HG03469 (cell line): ENCODE results near the gene FGD4.

Source experiments
- ATAC-seq: cut with Tn5 transposase; IDR thresholded peaks from one replicate; pipeline ENCODE4 v1.9.1; 2021; ENCODE audit warnings: mild to moderate bottlenecking, moderate library complexity, moderate number of reproducible peaks; ENCODE audit not compliant: unreplicated experiment

Gene FGD4

GRCh38 chr12:32399370-32400113 is at the start of gene FGD4:
FGD4 (plus strand) TSS chr12:32399558.
- ATAC-seq: peak; percentile 68

- no peak for ATAC-seq
Measured at GRCh38 chr12:32353540-32353939, 45.8 kb upstream of the FGD4 start.

DNA sequence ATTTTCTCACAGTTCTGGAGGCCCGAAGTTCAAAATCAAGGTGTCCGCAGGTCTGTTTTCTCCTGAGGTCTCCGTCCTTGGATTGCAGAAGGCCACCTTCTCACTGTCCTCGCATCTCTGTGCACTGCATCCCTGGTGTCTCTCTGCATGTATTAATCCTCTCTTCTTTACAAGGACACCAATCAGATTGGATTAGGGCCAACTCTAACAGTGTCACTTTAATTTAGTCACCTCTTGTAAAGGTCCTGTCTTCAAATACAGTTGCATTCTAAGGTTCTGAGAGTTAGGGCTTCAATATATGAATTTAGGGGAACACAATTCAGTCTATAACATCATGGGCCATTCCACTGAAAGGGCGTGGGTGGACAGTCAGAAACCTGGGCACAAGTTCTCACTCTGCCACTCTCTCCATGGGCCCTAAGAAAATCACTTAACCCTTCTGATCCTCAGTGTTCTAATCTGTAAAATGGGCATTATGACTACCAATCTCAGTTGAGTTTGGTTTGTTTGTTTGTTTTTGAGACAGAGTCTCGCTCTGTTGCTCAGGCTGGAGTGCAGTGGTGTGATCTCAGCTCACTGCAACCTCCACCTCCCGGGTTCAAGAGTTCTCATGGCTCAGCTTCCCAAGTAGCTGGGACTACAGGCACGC is 41.6 kb upstream of the FGD4 start:
- ATAC-seq: no peak

DNA sequence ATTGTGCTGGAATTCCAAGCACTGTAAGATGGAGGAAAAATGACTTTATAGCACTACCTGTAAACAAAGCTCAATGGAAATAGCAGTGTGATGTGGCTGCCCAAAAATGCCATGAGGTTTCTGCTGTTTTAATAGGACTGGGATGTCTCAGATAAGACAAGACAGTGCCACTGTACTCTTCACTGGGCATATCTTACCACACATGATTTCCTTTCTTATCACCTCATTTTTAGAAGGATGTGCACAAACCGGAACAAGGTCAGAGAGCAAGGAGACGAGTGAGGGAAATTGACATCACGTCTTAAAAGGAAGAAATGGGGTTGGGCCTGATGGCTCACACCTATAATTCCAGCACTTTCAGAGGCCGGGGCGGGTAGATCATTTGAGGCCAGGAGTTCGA is 38.4 kb upstream of the FGD4 start:
- ATAC-seq: no peak

GRCh38 chr12:32362892-32363291 is 36.5 kb upstream of the FGD4 start:
- no peak for ATAC-seq

DNA sequence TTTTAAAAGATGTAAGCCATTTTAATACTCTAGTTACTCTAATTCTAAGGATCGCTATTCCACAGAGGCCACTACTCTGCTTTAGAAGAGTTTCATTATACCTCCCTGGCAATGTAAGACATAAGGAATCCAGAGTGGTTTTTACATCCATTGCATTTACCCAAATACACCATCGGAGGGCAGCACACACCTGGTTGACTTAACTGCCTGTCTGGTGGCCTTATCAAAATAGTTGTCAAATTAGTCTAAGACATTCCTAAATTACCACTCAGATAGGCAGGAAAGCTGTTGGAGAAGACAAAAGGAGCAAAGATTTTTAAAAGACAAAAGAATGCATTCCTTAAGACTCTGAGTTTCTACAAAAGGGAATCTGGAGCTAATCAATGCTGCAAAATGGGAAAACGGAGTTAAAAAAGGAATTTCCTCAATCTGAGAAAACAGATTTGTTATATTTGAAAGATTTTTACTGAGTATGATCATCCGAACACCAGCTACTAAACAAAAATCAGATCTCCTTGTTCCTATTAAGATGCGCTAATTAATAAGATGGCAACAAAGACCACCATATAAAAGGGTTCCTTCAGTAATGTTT is 33.8 kb upstream of the FGD4 start:
- ATAC-seq: peak; percentile 50

DNA sequence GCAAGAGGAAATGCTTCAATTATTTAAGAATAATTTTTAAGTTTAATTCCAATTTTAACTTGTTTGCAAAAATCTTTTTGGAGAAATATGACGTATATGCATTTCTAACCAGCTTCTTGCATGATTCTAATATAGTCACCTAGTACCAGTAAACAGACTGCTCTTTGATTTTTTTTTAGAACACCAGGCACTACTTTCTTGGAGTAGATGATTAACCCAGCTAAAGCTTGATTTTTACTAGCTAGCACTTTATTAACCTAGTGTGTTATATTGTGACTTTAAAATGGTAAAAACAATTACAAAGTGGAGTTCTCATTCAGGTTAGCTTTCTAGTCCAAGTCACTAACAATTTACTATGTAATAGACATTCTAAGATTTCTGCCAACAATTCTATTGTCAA is 32.6 kb upstream of the FGD4 start:
- no peak for ATAC-seq

DNA sequence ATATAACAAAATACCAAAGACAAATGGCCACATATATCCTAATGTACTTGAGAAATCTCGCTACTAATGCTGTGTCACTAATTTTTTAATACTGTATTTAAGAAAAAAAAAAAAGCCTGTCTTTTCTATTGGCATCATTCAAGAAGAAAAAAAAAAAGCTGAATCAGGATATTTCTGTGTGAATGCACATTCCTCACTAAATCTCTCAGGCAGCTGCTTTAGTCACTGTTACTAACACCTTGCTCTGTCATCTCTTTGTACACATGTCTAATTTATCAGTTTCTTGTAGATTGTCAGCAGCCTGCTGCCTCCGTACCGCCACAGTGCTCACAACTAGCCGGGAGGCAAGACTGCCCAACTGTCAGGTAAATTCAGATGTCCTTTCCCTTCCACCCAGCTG is 32.0 kb upstream of the FGD4 start:
- ATAC-seq: no peak

DNA sequence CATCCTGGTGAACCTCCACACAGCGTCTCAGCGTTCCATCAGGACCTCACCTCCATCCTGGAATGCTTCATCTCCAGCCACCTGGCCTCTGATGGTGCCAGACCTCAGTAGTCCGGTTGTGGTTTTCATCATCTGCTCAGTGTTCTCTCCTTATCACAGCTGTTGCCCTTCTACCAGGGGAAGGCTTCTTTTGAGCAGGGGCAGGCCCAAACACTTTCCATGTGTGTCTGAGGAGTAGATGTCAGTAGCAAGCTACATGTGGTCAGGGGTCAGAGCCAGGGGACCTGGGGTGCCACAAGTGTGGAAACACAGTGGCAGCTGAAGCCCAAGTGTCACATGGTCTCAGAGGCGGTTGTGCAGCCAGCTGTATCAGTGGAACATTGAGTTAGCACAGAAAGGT is 30.2 kb upstream of the FGD4 start:
- ATAC-seq: no peak

DNA sequence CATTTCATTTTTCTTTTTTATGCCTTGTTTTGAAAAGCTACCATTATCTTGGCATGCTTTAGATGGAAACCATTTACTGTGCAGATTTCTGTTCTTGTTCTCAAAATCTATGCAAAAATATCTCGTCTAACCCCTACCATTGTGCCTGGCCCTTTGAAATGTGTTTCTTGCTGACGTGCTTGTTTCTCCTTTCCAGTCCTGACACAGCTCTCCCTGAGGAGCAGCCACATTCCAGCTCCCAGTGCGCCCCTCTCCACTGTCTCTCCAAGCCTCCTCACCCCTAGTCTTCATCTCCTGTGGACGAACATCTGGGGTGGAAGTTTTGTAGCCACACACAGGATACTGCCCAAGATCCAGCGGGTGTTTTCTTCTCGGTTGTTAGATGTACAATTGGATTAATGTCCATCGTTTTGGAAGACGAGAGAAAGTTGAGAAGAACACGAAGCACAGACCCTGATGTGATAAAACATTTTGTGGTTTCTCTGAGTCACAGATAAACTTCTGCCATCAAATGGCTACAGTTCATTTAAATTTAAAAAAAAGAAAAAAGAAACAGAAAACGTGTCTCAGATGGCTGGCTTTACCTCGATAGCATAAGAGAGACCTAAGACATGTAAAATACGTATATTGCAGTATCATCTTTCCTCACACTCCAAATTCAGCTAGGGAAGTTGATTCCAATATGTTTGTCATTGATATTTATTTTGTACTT is 21.9 kb upstream of the FGD4 start:
- no peak for ATAC-seq

- ATAC-seq: no peak
Measured at GRCh38 chr12:32379213-32379612, 20.1 kb upstream of the FGD4 start.

GRCh38 chr12:32379667-32380066 is 19.7 kb upstream of the FGD4 start:
- no peak for ATAC-seq

GRCh38 chr12:32382226-32382625 is 17.1 kb upstream of the FGD4 start:
- ATAC-seq: no peak

GRCh38 chr12:32390572-32391219 is 8.7 kb upstream of the FGD4 start:
- no peak for ATAC-seq

- ATAC-seq: no peak
Measured at GRCh38 chr12:32395026-32395425, 4.3 kb upstream of the FGD4 start.

GRCh38 chr12:32397696-32398095 is 1.7 kb upstream of the FGD4 start:
- no peak for ATAC-seq

- ATAC-seq: no peak
Measured at GRCh38 chr12:32398181-32398580, 1.2 kb upstream of the FGD4 start.

- no peak for ATAC-seq
Measured at GRCh38 chr12:32398816-32399369, 465 bp upstream of the FGD4 start.

- no peak for ATAC-seq
Measured at GRCh38 chr12:32400114-32400672, 835 bp downstream of the FGD4 start.

GRCh38 chr12:32400866-32401265 is 1.5 kb downstream of the FGD4 start:
- no peak for ATAC-seq

- no peak for ATAC-seq
Measured at GRCh38 chr12:32402170-32402569, 2.8 kb downstream of the FGD4 start.
